Islet precursor cell (in vitro differentiated cells): ENCODE data around the gene GNA12.
"Not testable (repeated sequence)": the region's sequence is repeated elsewhere in the genome, so short reads cannot be mapped to it uniquely, and the experiment has no call there.

Experiments used
- DNase-seq: peaks from one replicate; pipeline ENCODE4 v3.0.0-alpha.2; 2018

Gene GNA12

GRCh38 chr7:2709553-2710285 is 134.4 kb downstream of the GNA12 start:
- DNase-seq: peak; percentile 93

GRCh38 chr7:2708547-2709310 is 135.4 kb downstream of the GNA12 start:
- DNase-seq: no peak

GRCh38 chr7:2708041-2708440 is 136.1 kb downstream of the GNA12 start:
- no peak for DNase-seq

GRCh38 chr7:2707481-2707880 is 136.6 kb downstream of the GNA12 start:
- DNase-seq: no peak

GRCh38 chr7:2706685-2707126 is 137.4 kb downstream of the GNA12 start:
- DNase-seq: no peak

DNA sequence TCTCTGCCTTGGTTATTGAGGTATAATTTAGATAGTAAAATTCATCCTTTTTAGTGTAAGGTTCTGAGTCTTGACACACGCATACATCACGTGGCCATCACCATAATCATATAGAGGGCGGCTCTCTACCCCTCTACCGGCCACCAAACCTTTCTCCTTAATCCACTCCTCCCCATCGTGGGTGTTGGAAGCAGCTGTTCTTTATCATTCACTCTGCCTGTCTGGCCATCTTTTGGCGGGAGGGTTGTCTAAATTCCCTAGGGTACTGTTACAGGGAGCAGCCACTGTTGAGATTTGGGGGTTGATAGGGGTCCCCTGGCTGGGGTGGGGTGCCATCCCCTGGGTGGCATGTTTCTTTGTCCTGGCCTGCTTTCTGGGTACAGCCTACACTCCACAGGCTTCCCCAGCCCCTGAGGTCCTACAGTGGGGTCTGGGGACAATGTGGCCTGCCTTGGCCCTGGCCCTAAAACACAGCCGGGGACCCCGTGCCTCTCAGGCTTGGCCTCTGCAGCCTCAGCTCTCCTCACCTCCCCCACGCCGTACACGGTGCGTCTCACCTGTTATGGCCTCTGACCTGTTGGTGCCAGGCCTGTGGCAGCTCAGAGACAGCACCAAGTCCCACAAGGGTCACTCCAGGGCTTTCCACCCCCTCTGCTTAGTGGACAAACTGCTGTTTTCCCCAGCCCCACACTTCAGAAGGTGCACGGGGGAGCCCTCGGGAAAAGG is 138.6 kb downstream of the GNA12 start:
- DNase-seq: no peak

- no peak for DNase-seq
Measured at GRCh38 chr7:2702594-2702957, 141.5 kb downstream of the GNA12 start.

- no peak for DNase-seq
Measured at GRCh38 chr7:2701832-2702593, 142.1 kb downstream of the GNA12 start.

DNA sequence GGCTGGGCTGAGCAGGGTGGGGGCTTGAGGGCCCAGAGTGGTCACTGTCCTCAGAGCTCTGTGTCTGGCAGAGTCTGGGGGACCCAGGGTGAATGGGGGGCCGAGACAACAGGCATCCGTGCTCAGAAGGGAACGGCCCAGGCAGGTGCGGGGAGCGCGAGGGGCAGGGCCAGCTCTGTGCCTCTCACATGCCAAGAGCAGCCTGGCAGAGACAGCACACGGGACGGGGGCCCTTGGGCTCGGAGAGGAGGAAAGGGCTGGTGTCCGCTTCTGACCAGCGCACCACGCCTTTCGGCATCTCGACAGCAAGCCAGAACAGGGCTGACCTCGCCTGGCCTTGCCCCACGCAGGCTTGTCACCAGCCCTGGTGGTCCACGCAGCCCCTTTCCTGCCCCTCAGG is 142.7 kb downstream of the GNA12 start:
- no peak for DNase-seq

DNA sequence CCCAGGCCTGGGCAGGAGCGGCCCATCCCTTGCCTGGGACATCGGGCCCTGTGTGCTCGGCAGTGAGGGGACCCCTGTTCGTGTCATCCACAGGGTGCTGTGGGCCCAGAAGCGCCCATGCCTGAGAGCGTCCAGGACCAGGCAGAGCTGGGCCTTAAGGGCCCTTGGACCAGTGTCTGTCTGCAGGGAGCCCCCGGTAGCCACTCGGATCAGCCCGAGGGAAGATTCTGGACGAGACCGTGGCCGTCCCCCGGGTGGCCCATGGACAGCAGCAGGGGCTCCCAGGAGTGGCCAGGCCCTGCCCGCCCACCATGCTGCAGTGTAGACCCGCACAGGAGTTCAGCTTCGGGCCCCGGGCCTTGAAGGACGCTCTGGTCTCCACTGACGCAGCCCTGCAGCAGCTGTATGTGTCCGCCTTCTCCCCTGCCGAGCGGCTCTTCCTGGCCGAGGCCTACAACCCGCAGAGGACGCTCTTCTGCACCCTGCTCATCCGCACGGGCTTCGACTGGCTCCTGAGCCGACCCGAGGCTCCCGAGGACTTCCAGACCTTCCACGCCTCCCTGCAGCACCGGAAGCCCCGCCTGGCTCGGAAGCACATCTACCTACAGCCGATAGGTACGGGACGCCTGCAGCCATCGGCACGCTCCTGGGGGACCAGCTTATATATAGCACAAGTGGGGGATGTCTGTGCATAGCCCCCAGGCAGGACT is 143.8 kb downstream of the GNA12 start:
- no peak for DNase-seq

GRCh38 chr7:2699289-2699620 is 144.9 kb downstream of the GNA12 start:
- DNase-seq: no peak

- DNase-seq: no peak
Measured at GRCh38 chr7:2698581-2699288, 145.4 kb downstream of the GNA12 start.

DNA sequence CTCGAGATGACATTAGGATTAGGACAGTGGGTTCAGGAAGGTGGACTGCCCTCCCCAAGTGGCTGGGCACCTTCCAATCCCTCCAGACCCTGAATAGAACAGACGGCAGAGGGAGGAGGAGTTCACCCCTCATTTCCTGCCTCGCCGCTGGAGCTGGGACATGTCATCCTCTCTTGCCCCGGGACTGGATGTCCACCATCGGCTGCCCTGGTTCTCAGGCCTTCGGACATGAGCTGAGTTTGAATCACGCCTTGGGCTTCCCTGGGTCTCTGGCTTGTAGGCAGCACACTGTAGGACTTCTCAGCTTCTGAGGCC is 150.0 kb downstream of the GNA12 start:
- DNase-seq: not testable (repeated sequence)

DNA sequence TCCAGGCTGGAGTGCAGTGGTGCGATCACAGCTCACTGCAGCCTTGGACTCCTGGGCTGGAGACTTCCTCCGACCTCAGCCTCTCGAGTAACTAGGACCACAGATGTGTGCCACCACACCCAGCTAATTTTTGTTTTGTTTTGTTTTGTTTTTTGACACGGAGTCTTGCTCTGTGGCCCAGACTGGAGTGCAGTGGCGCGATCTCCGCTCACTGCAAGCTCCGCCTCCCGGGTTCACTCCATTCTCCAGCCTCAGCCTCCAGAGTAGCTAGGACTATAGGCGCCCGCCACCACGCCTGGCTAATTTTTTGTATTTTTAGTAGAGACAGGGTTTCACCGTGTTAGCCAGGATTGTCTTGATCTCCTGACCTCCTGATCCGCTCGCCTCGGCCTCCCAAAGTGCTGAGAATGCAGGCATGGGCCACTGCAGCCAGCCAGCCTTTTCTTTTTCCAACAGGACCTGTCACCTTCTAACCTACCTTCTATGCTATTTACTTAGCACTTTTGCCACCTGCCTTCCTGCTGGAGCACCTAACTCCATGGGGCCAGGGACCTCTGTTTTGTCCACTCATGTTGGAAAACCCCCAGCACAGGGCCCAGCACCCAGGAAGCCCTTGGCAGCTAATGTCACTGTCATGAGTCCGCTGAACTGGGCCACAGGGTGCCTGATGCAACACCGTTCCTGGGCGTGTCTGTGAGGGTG is 150.5 kb downstream of the GNA12 start:
- not testable (repeated sequence) for DNase-seq

DNA sequence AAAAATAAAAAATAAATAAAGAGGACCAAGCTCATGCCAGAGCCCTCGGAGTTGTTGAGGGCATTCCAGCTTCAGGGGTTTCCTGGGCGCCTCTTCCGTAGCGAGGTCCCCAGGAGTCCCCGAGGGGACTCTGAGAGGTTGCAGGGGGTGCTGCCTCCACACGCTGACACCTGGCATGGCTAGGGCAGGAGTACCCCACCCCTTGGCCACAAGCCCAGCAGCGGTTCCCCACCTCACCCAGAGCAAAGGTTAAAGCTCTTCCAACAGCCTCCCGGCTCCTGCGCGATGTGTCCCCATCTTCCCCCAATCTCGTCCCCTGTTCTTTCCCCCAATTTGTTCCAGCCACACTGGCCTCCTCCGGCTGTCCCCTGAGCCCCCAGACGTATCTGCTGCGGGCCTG is 151.6 kb downstream of the GNA12 start:
- no peak for DNase-seq

GRCh38 chr7:2691932-2692439 is 152.1 kb downstream of the GNA12 start:
- DNase-seq: not testable (repeated sequence)

DNA sequence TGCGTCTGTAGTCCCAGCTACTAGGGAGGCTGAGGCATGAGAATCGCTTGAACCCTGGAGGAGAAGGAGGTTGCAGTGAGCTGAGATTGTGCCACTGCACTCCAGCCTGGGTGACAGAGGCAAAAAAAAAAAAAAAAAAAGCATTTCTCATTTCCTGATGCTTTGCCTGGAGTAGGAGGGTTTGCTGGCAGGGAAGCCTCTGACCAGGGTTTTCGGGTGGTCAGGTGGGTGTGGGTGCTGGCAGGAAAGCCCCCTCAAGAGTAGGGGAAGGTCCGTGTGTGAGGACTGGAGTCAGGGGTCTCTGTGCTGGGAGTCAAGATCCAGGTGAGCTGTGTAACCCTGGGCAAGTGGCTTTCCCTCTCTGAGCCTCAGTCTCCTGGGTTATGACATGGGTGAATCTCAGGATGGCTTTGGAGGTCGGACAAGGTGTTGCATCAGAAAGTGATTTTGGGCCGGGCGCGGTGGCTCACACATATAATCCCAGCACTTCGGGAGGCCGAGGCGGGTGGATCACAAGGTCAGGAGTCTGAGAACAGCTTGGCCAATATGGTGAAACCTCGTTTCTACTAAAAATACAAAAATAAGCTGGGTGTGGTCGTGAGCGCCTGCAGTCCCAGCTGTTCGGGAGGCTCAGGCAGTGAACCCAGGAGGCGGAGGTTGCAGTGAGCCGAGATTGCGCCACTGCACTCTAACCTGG is 152.9 kb downstream of the GNA12 start:
- DNase-seq: no peak

GRCh38 chr7:2689951-2690705 is 154.0 kb downstream of the GNA12 start:
- no peak for DNase-seq

- DNase-seq: no peak
Measured at GRCh38 chr7:2689343-2689847, 154.7 kb downstream of the GNA12 start.
